ENCODE measurements around the gene NEB.
"Not testable (repeated sequence)": the region's sequence is repeated elsewhere in the genome, so short reads cannot be mapped to it uniquely, and the experiment has no call there.

Gene NEB

DNA sequence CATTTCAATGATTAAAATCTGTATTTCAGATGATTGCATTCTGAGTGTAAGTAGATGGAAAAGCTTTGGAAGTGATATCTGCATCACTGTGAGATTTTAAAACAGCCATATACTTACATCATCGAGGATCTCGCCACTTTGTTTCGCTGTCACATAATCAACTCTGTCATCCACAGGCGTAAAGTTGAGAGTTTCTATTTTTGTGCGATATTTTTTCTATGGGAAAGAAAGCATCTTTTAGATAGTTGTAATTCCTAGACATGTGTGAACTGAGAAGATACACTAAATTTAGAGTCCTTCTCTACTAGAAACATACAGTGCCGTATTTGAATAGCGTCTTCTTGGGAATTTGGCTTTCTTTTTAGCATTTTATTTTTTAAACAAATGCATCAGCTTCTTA lies 165.8 kb downstream of the NEB start:
- Mint-ChIP-seq H3K27ac (no peak overlapping the region), H3K9me3 (no peaks in the 10 kb centered on the region), H3K36me3 (ENCODE audit: low read depth) (no peaks in the 10 kb centered on the region), H3K27me3 (no peaks in the 10 kb centered on the region), H3K4me1 (no peaks in the 10 kb centered on the region), H3K4me3 (no peak overlapping the region)
- ATAC-seq (no peak), DNase-seq (no peak)

DNA sequence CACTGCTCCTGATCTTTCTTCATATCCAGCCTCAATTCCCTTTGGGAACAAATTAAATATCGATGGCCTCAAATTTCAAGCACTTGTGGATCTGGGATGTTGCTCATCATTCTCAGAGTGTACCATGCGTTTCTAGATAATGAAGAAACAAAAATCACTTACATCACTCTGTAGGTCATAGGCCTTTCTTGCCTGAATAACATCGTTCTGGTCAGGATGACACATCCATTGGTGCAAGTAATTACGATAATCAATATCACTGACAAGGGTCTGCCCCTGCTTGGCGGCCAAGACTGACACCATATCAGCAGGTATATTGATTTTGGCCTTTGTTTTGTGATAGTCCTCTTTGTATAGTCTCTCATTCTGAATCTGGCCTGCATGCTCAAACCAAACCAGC lies 167.3 kb downstream of the NEB start:
- ATAC-seq (no peak), DNase-seq (no peak)
- Mint-ChIP-seq H3K4me3 (no peak overlapping the region), H3K27me3 (no peaks in the 10 kb centered on the region), H3K4me1 (no peaks in the 10 kb centered on the region), H3K9me3 (no peaks in the 10 kb centered on the region), H3K27ac (no peak overlapping the region), H3K36me3 (ENCODE audit: low read depth) (no peaks in the 10 kb centered on the region)

DNA sequence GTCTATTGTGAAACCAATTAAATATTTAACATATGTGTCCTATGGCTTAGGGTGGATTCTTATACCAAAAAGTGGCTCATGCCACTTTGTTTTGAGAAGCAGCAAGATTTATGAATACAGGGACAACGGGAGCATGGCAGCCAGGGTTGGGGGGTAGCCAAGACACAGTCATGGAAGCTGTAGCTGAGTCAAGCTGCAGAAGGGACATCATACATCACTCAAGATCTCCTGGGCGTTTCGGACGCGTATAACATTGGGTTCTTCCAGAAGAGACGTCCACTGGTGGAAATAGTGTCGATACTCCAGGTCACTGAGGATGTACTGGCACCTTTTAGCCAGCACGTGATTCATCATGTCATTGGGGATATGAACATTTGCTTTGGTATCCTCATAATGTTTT lies 171.9 kb downstream of the NEB start:
- Mint-ChIP-seq H3K27me3 (no peaks in the 10 kb centered on the region), H3K36me3 (ENCODE audit: low read depth) (peaks cover 1% of the 10 kb centered on the region), H3K9me3 (no peaks in the 10 kb centered on the region), H3K4me3 (no peak overlapping the region), H3K4me1 (no peaks in the 10 kb centered on the region), H3K27ac (no peak overlapping the region)
- no peak for DNase-seq
- ATAC-seq: no peak

DNA sequence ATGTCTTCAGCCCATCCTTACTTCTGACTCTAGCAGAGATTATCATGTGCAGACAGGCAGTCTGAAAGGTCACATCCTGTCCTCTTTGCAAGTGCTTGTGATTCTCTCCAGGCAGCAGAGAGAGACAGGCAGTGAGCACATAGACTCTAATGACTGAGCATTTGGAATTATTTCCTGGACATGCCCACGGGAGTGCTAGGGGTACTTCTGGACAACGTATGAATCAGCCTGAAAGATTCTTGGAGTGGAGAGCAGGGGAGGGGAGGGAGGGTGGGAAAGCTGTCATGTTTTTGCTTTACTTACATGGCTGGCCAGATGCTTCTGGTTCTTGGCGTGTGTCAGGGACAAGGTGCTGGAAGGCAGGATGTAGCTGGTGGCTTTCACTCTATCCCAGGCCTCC lies 174.0 kb downstream of the NEB start:
- no peak for DNase-seq
- Mint-ChIP-seq H3K4me1 (peaks cover 5% of the 10 kb centered on the region), H3K27ac (no peak overlapping the region), H3K4me3 (no peak overlapping the region), H3K36me3 (ENCODE audit: low read depth) (peaks cover 1% of the 10 kb centered on the region), H3K27me3 (no peaks in the 10 kb centered on the region), H3K9me3 (no peaks in the 10 kb centered on the region)
- no peak for ATAC-seq

DNA sequence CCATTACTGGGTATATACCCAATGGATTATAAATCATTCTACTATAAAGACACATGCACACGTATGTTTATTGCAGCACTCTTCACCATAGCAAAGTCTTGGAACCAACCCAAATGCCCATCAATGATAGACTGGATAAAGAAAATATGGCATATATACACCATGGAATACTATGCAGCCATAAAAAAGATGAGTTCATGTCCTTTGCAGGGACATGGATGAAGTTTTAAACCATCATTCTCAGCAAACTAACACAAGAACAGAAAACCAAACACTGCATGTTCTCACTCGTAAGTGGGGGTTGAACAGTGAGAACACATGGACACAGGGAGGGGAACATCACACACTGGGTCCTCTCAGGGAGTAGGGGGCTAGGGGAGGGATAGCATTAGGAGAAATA lies 174.8 kb downstream of the NEB start:
- not testable (repeated sequence) for H3K27ac Mint-ChIP-seq; H3K4me1 Mint-ChIP-seq; H3K4me3 Mint-ChIP-seq; H3K27me3 Mint-ChIP-seq; H3K9me3 Mint-ChIP-seq; H3K36me3 Mint-ChIP-seq (ENCODE audit: low read depth); DNase-seq; ATAC-seq

DNA sequence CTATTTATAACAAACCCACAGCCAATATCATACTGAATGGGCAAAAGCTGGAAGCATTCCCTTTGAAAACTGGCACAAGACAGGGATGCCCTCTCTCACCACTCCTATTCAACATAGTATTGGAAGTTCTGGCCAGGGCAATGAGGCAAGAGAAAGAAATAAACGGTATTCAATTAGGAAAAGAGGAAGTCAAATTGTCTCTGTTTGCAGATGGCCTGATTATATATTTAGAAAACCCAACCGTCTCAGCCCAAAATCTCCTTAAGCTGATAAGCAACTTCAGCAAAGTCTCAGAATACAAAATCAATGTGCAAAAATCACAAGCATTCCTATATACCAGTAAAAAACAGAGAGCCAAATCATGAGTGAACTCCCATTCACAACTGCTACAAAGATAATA lies 176.4 kb downstream of the NEB start:
- not testable (repeated sequence) for H3K27me3 Mint-ChIP-seq, H3K4me3 Mint-ChIP-seq, H3K9me3 Mint-ChIP-seq, H3K4me1 Mint-ChIP-seq, H3K27ac Mint-ChIP-seq, ATAC-seq, DNase-seq
- peaks cover 11% of the 10 kb centered on the region for H3K36me3 Mint-ChIP-seq (ENCODE audit: low read depth)

DNA sequence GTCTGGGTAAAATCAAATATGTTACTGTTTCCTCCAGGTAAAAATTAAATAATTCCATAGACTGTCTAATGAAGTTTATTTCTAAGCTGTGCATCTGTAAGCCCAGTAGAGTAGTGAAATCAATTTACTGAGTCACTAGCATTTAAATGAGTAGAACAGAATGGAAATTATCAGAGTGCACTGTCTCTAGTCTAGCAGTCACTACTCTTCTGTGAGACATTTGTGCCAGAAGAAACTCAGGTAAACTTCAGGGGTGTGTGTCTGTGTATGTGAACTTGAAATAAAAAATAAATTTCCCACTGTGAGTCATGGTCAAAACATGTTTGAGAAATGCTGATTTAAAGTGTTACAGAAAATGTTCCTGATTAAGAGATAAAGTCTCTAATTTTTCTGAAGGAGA lies 178.2 kb downstream of the NEB start:
- Mint-ChIP-seq H3K27ac (no peak overlapping the region), H3K36me3 (ENCODE audit: low read depth) (peaks cover 11% of the 10 kb centered on the region), H3K4me1 (peaks cover 5% of the 10 kb centered on the region), H3K27me3 (no peaks in the 10 kb centered on the region), H3K4me3 (no peak overlapping the region), H3K9me3 (no peaks in the 10 kb centered on the region)
- ATAC-seq (peak; percentile 89), DNase-seq (no peak)

DNA sequence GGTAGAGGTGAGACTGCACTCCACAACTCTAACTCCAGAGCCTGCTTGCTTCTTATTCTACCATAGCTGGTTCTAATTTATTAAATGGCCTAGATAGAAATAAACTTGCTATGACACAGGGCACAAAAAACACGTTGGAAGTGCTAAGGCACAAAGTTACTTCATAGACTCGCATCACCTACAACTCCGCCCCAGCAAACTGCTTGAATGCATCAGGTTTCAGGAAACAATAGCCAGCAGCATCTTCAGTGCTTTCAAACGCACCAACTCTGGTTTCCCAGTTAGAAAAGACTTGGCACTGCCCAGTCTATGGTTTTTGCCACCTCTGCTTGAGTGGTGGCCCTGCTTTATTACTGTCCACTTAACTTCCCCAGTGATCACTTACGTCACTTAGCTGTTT lies 182.0 kb downstream of the NEB start:
- ATAC-seq (no peak), DNase-seq (no peak)
- H3K36me3 Mint-ChIP-seq (ENCODE audit: low read depth): peaks cover 9% of the 10 kb centered on the region
- H3K4me3 Mint-ChIP-seq: no peak overlapping the region
- peaks cover 5% of the 10 kb centered on the region for H3K4me1 Mint-ChIP-seq
- no peaks in the 10 kb centered on the region for H3K27me3 Mint-ChIP-seq
- H3K27ac Mint-ChIP-seq: no peak overlapping the region
- H3K9me3 Mint-ChIP-seq: no peaks in the 10 kb centered on the region

DNA sequence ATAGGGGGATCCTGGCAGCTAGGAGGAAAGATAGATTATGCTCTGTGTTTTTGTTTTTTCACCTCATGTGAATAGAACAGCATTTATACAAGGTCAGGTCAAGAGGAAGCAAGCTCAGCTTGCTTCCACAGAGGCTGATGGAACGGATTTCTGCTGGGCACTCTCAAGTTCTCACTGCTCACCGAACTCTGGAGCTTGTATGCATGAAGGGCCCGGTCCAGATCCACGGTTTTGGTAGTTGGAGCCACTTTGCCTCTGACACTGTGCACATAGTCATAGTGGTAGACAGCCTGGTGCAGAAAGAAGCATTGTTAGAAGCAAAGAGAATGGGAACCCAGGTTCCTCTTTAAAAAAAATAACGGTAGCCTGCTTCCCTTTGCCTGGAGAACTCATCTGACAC lies 182.7 kb downstream of the NEB start:
- H3K4me3 Mint-ChIP-seq: no peak overlapping the region
- H3K9me3 Mint-ChIP-seq: no peaks in the 10 kb centered on the region
- no peak overlapping the region for H3K27ac Mint-ChIP-seq
- ATAC-seq (no peak), DNase-seq (no peak)
- H3K36me3 Mint-ChIP-seq (ENCODE audit: low read depth): peaks cover 9% of the 10 kb centered on the region
- peaks cover 5% of the 10 kb centered on the region for H3K4me1 Mint-ChIP-seq
- no peaks in the 10 kb centered on the region for H3K27me3 Mint-ChIP-seq

DNA sequence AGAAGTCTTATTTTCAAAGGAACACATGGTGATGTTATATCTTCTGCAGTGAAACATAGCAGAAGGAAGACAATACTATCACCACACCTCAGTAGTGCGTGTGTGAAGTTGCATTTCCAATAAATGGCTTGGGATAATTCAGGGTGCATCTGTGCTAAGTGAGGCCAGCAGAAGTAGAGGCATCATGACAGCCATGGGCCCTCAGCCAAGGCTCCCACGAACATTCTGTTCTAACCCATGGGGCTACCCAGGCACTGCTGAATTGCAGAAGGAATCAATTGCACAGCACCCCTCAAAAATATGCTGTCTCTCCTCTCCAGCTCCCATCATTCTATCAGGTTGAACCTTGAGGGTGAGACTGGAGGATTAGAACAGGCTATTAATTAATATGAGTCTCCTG lies 185.1 kb downstream of the NEB start:
- no peaks in the 10 kb centered on the region for H3K27me3 Mint-ChIP-seq
- H3K4me3 Mint-ChIP-seq: no peak overlapping the region
- peaks cover 6% of the 10 kb centered on the region for H3K36me3 Mint-ChIP-seq (ENCODE audit: low read depth)
- H3K27ac Mint-ChIP-seq: no peak overlapping the region
- H3K9me3 Mint-ChIP-seq: no peaks in the 10 kb centered on the region
- no peaks in the 10 kb centered on the region for H3K4me1 Mint-ChIP-seq
- no peak for ATAC-seq
- no peak for DNase-seq

DNA sequence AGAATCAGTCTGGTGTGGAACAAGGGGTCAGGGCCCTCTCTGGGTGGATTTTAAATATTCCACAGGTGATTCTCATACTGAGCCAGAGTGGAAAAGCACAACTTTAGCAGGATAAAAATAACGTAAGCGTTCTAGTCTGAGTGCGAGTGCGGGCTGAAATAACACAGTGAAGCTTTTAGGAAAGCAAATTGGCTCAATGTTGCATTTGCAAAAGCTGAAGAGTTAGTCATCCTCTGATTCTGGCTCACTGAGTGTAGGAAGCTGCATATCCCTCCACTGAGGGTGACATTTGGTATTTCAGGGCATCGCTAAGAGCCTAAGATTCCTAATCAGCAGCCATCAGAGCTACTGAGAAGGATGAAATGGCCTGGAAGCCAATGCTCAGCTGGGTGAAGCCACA lies 189.8 kb downstream of the NEB start:
- H3K36me3 Mint-ChIP-seq (ENCODE audit: low read depth): no peaks in the 10 kb centered on the region
- ATAC-seq (no peak), DNase-seq (no peak)
- H3K4me1 Mint-ChIP-seq: no peaks in the 10 kb centered on the region
- no peak overlapping the region for H3K27ac Mint-ChIP-seq
- H3K9me3 Mint-ChIP-seq: no peaks in the 10 kb centered on the region
- H3K27me3 Mint-ChIP-seq: no peaks in the 10 kb centered on the region
- no peak overlapping the region for H3K4me3 Mint-ChIP-seq

DNA sequence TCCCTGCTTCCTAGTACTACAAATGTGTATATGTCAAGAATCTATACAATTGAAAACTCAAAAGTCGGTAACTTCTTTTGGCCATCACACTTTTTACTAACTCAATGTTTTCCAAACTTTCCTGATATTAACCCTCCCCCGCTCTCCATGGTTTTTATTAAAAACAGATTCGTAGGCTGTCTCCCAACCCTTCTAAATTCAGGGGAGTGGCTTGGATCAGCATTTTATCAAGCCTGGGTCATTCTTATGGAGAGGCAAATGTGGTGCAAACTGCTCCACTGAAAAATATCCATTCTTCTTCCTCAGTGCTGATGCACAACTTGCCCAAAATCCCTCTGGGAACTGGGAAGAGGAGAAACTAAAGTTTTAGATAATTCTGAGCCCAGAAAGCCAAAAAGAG lies 190.4 kb downstream of the NEB start:
- no peak overlapping the region for H3K27ac Mint-ChIP-seq
- ATAC-seq (no peak), DNase-seq (no peak)
- H3K36me3 Mint-ChIP-seq (ENCODE audit: low read depth): no peaks in the 10 kb centered on the region
- no peaks in the 10 kb centered on the region for H3K9me3 Mint-ChIP-seq
- H3K4me1 Mint-ChIP-seq: no peaks in the 10 kb centered on the region
- no peak overlapping the region for H3K4me3 Mint-ChIP-seq
- no peaks in the 10 kb centered on the region for H3K27me3 Mint-ChIP-seq

DNA sequence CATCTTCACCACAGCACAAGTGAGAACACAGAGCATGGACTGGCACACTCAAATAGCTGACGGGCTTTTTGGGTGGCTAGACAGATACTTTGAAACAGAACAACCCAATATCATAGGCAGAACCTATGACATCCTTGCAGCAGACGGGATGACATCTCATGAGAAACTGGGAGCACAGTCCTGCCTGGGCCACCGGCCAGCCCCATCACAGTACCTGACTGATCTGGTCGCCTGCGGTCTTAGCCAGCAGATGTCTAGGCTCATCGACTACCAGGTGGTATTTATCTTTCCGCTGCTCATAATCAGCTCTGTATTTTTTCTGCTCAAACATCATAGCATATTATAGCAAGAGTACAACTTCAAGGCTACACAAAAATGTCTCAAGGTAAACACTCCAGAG lies 200.3 kb downstream of the NEB start:
- ATAC-seq: no peak

DNA sequence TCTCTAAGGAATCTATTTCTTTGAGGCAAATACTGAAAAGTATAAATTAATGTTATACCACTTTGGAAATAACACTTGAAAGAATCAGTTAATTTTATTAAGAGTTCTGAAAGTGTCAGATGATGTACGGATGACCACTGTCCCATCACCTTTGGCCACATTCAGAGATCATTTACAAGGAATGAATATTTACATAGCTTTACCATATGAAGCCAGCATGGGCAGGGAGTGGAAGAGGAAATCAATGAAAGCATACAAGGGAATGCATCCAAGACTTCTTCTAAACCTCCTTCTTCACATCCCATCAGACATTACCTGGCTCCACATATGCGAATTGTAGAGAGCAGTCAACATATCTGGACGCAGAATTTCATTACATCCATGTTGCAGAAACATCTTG lies 201.1 kb downstream of the NEB start:
- Mint-ChIP-seq H3K27me3 (no peaks in the 10 kb centered on the region), H3K4me3 (no peak overlapping the region), H3K9me3 (no peaks in the 10 kb centered on the region), H3K36me3 (ENCODE audit: low read depth) (no peaks in the 10 kb centered on the region), H3K27ac (no peak overlapping the region), H3K4me1 (no peaks in the 10 kb centered on the region)
- DNase-seq (no peak), ATAC-seq (no peak)

More for the DNA sequence above, 200.3 kb downstream of the NEB start:
- Mint-ChIP-seq H3K4me3 (no peak overlapping the region), H3K9me3 (no peaks in the 10 kb centered on the region), H3K4me1 (no peaks in the 10 kb centered on the region), H3K27ac (no peak overlapping the region), H3K27me3 (no peaks in the 10 kb centered on the region), H3K36me3 (ENCODE audit: low read depth) (no peaks in the 10 kb centered on the region)
- DNase-seq: no peak

DNA sequence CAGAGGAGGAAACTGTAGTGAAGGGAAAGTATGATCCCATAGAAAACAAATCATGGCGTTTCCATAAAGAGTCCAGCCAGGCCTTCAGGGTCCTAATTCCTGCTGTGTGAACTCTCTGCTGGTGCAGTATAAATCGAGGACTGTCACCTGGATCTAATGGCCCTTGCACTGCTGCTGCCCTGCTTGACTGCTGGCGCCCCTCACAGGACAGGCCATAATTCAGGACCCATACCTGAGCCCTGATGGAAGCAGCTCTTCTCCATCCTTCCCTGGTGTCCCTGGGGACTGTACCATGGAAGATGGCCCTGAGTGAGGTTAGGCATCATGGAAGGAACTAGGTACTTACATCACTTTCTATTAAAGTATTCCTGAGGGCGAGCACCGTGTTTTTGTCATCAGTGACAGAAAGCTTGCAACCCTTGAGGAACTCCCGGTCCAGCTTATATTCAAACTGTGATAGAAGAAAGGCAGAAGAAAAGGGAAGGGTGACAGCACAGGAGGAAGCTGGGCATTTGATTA lies 207.6 kb downstream of the NEB start:
- no peak overlapping the region for H3K4me3 Mint-ChIP-seq
- H3K27ac Mint-ChIP-seq: no peak overlapping the region
- no peaks in the 10 kb centered on the region for H3K27me3 Mint-ChIP-seq
- no peak for ATAC-seq
- H3K36me3 Mint-ChIP-seq (ENCODE audit: low read depth): no peaks in the 10 kb centered on the region
- DNase-seq: no peak
- H3K9me3 Mint-ChIP-seq: no peaks in the 10 kb centered on the region
- H3K4me1 Mint-ChIP-seq: no peaks in the 10 kb centered on the region

DNA sequence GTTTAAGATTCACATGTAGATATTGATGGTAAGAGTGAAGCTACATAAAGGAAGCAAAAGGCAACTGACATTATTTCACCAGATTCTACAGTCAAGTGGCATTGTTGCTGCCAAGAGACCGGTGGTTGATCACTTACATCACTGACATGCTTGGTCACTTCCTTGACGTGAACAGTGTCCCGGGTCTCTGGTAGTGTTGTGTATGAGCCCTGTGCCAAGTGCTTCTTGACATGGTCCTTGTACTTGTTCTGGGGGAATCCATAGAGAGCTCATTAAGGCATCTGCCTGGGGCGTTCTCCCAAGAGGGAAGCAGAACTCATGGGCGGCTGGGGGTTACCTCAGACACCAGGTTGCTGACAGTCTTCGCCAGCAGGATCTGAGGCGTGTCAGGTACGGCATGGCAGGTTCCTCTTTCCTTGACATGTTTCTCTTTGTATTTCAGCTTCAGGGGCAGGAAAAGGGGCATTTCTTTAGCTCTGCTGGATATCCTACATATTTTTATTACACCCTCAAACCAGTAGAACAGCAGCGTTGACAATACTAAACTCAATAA lies 208.4 kb downstream of the NEB start:
- DNase-seq (no peak), ATAC-seq (peak; percentile 33)
- H3K4me1 Mint-ChIP-seq: no peaks in the 10 kb centered on the region
- no peaks in the 10 kb centered on the region for H3K27me3 Mint-ChIP-seq
- no peaks in the 10 kb centered on the region for H3K36me3 Mint-ChIP-seq (ENCODE audit: low read depth)
- H3K27ac Mint-ChIP-seq: no peak overlapping the region
- H3K9me3 Mint-ChIP-seq: no peaks in the 10 kb centered on the region
- H3K4me3 Mint-ChIP-seq: no peak overlapping the region

Measured in activated naive CD8-positive, alpha-beta T cell treated with anti-CD3 and anti-CD28 coated beads, Interleukin-2, amount 50 U/mL, for 24 hours (primary cell).